BLaER1 (cell line): ENCODE data around the gene RS1.

ENCODE experiments used
- H3K27ac ChIP-seq: shearing (Covaris generic); formaldehyde crosslinking; 2 replicates; pipeline ENCODE4 v1.8.1; 2022
- H3K27me3 ChIP-seq: shearing (Covaris generic); formaldehyde crosslinking; 2 replicates; pipeline ENCODE4 v1.8.1; 2022
- H3K36me3 ChIP-seq: shearing (Covaris generic); formaldehyde crosslinking; 2 replicates; pipeline ENCODE4 v1.8.1; 2022
- H3K4me1 ChIP-seq: shearing (Covaris generic); formaldehyde crosslinking; 2 replicates; pipeline ENCODE4 v1.8.1; 2022
- H3K4me2 ChIP-seq: shearing (Covaris generic); formaldehyde crosslinking; 2 replicates; pipeline ENCODE4 v1.8.1; 2022
- H3K4me3 ChIP-seq: shearing (Covaris generic); formaldehyde crosslinking; 2 replicates; pipeline ENCODE4 v1.8.1; 2022
- H3K9ac ChIP-seq: shearing (Covaris generic); formaldehyde crosslinking; 2 replicates; pipeline ENCODE4 v1.8.1; 2022
- H3K9me3 ChIP-seq: shearing (Covaris generic); formaldehyde crosslinking; 2 replicates; pipeline ENCODE4 v1.8.1; 2022
- H4K20me1 ChIP-seq: shearing (Covaris generic); formaldehyde crosslinking; 2 replicates; pipeline ENCODE4 v1.8.1; 2022
- Cebpa-rat ChIP-seq: shearing (Covaris generic); IDR thresholded peaks from 2 replicates; pipeline ENCODE4 v1.8.1; 2022

The RS1 gene

DNA sequence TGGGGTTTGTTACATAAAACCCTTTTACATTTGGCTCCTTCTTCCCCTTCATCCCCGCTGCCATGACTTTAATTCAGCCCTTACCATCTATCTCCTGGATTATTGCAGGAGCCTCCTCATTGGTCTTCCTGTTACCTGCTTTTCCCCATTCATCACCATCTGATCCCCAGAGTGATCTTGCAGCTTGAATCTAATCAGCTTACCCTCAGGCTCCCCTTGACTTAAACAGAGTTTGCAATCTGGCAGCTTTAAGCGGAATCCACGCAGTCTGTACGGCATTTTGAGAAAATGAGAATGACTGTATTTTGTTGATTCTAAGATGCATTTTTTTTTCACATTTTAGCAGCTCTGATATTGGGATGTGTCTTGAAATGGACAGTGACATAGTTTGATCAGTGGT lies 20.6 kb upstream of the RS1 start:
- no peak overlapping the region for H3K4me2 ChIP-seq
- no peak overlapping the region for H3K4me3 ChIP-seq
- no peaks in the 10 kb centered on the region for H4K20me1 ChIP-seq
- peaks cover 70% of the 10 kb centered on the region for H3K27me3 ChIP-seq
- H3K36me3 ChIP-seq: no peaks in the 10 kb centered on the region
- no peaks in the 10 kb centered on the region for H3K4me1 ChIP-seq
- peaks cover 7% of the 10 kb centered on the region for H3K9me3 ChIP-seq
- no peak overlapping the region for H3K9ac ChIP-seq
- no peak for TF ChIP-seq Cebpa-rat
- H3K27ac ChIP-seq: no peak overlapping the region

GRCh38 chrX:18691431-18691830 lies 19.5 kb upstream of the RS1 start:
- TF ChIP-seq Cebpa-rat: no peak

DNA sequence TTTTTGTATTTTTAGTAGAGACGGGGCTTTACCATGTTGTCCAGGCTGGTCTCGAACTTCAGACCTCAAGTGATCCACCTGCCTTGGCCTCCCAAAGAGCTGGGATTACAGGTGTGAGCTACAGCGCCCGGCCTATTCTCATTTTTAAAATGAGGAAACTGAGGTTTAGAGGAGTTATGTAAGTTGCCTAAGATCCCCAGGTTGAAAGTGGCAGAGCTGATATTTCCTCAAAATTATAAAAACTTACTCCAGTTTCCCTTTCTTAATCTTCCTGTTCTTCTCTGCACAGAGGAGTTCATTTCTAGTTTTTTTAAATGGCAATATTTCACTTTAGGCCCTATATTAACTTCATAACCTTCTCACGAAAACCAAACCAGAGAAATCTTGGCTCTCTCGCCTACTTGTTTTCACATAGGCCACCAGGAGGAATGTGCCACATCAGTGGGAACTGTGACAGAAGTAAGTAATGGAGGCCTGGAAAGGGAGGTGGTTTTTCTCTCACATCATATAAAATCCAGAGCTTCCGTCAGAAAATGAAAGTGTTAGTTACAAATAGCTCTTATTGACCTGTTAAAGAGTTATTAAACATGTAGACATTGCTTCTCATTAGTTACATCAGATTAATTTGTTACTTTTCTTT lies 16.1 kb upstream of the RS1 start:
- H3K9ac ChIP-seq: no peak overlapping the region
- no peak for TF ChIP-seq Cebpa-rat

More at GRCh38 chrX:18691431-18691830, 19.5 kb upstream of the RS1 start:
- Histone ChIP-seq H3K4me2 (no peak overlapping the region), H4K20me1 (no peaks in the 10 kb centered on the region), H3K9me3 (peaks cover 7% of the 10 kb centered on the region), H3K4me1 (no peaks in the 10 kb centered on the region), H3K27me3 (peaks cover 67% of the 10 kb centered on the region), H3K27ac (no peak overlapping the region), H3K4me3 (no peak overlapping the region), H3K9ac (no peak overlapping the region), H3K36me3 (no peaks in the 10 kb centered on the region)

GRCh38 chrX:18682979-18683387 lies 11.1 kb upstream of the RS1 start:
- Histone ChIP-seq H4K20me1 (no peaks in the 10 kb centered on the region), H3K9ac (no peak overlapping the region), H3K4me3 (no peak overlapping the region), H3K27me3 (peaks cover 38% of the 10 kb centered on the region), H3K4me2 (no peak overlapping the region), H3K36me3 (no peaks in the 10 kb centered on the region), H3K4me1 (no peaks in the 10 kb centered on the region), H3K27ac (no peak overlapping the region), H3K9me3 (no peaks in the 10 kb centered on the region)
- no peak for TF ChIP-seq Cebpa-rat

More for the DNA sequence above, 16.1 kb upstream of the RS1 start:
- no peaks in the 10 kb centered on the region for H3K9me3 ChIP-seq
- no peaks in the 10 kb centered on the region for H4K20me1 ChIP-seq
- H3K4me3 ChIP-seq: no peak overlapping the region
- H3K4me1 ChIP-seq: no peaks in the 10 kb centered on the region
- H3K4me2 ChIP-seq: no peak overlapping the region
- peaks cover 51% of the 10 kb centered on the region for H3K27me3 ChIP-seq
- H3K27ac ChIP-seq: no peak overlapping the region
- no peaks in the 10 kb centered on the region for H3K36me3 ChIP-seq

DNA sequence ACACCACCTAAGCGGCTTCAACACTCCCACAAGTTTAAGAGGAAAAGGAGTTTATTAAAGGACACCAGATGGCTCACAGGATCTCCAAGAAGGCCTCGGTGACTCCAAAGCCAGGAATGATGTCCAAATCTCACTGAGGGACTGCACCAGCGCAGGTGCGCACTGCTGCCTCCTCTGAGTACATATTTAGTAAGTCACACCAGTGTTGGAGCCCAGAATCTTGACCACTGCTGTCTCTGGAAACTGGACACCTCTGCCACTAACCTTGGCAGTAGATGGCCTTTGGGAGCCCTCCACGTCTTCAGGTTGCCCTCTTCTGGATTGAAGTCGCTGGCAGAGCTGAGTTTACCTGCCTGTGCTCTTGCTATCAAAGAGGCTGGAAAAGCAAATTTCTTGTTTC lies 10.1 kb upstream of the RS1 start:
- H3K4me3 ChIP-seq: no peak overlapping the region
- H3K27me3 ChIP-seq: peaks cover 35% of the 10 kb centered on the region
- H3K9me3 ChIP-seq: no peaks in the 10 kb centered on the region
- H3K27ac ChIP-seq: no peak overlapping the region
- TF ChIP-seq Cebpa-rat: no peak
- H3K4me1 ChIP-seq: no peaks in the 10 kb centered on the region
- no peak overlapping the region for H3K4me2 ChIP-seq
- no peaks in the 10 kb centered on the region for H3K36me3 ChIP-seq
- H4K20me1 ChIP-seq: no peaks in the 10 kb centered on the region
- no peak overlapping the region for H3K9ac ChIP-seq

- no peak overlapping the region for H3K4me3 ChIP-seq
- no peak overlapping the region for H3K27ac ChIP-seq
- no peaks in the 10 kb centered on the region for H3K36me3 ChIP-seq
- no peaks in the 10 kb centered on the region for H3K9me3 ChIP-seq
- H3K4me1 ChIP-seq: no peaks in the 10 kb centered on the region
- H3K9ac ChIP-seq: no peak overlapping the region
- peaks cover 13% of the 10 kb centered on the region for H3K27me3 ChIP-seq
- no peak for TF ChIP-seq Cebpa-rat
- H3K4me2 ChIP-seq: no peak overlapping the region
- no peaks in the 10 kb centered on the region for H4K20me1 ChIP-seq
These were observed 5.4 kb upstream of the RS1 start for GRCh38 chrX:18677161-18677869.

DNA sequence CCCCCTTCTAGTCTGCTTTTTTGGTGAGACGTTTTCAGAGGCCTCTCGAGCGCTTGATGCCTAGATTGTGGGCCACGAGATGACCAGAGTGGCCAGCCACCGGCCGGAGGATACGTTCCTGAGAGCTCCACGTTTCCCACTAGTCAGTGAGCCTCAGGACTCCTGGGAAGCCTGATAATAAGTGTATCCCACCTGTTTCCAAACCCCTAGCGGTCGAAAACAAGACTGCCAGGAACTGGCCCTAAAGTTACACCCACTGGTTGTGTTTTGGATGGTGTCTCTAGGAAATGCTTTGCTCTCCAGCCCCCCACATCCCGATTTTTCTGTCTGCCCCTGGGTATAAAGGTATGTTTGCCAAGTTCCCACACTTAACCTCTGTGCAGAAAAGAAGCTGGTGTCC lies 4.6 kb upstream of the RS1 start:
- H3K27me3 ChIP-seq: peaks cover 13% of the 10 kb centered on the region
- no peak for TF ChIP-seq Cebpa-rat
- no peak overlapping the region for H3K27ac ChIP-seq
- H3K9ac ChIP-seq: no peak overlapping the region
- no peaks in the 10 kb centered on the region for H4K20me1 ChIP-seq
- no peaks in the 10 kb centered on the region for H3K4me1 ChIP-seq
- no peak overlapping the region for H3K4me2 ChIP-seq
- H3K9me3 ChIP-seq: no peaks in the 10 kb centered on the region
- no peaks in the 10 kb centered on the region for H3K36me3 ChIP-seq
- no peak overlapping the region for H3K4me3 ChIP-seq

- no peaks in the 10 kb centered on the region for H3K9me3 ChIP-seq
- no peak overlapping the region for H3K4me2 ChIP-seq
- no peaks in the 10 kb centered on the region for H3K4me1 ChIP-seq
- no peak for TF ChIP-seq Cebpa-rat
- H3K27ac ChIP-seq: no peak overlapping the region
- H3K36me3 ChIP-seq: no peaks in the 10 kb centered on the region
- no peak overlapping the region for H3K9ac ChIP-seq
- H3K27me3 ChIP-seq: peaks cover 14% of the 10 kb centered on the region
- no peaks in the 10 kb centered on the region for H4K20me1 ChIP-seq
- H3K4me3 ChIP-seq: no peak overlapping the region
These were observed 4.1 kb upstream of the RS1 start for GRCh38 chrX:18676050-18676449.

DNA sequence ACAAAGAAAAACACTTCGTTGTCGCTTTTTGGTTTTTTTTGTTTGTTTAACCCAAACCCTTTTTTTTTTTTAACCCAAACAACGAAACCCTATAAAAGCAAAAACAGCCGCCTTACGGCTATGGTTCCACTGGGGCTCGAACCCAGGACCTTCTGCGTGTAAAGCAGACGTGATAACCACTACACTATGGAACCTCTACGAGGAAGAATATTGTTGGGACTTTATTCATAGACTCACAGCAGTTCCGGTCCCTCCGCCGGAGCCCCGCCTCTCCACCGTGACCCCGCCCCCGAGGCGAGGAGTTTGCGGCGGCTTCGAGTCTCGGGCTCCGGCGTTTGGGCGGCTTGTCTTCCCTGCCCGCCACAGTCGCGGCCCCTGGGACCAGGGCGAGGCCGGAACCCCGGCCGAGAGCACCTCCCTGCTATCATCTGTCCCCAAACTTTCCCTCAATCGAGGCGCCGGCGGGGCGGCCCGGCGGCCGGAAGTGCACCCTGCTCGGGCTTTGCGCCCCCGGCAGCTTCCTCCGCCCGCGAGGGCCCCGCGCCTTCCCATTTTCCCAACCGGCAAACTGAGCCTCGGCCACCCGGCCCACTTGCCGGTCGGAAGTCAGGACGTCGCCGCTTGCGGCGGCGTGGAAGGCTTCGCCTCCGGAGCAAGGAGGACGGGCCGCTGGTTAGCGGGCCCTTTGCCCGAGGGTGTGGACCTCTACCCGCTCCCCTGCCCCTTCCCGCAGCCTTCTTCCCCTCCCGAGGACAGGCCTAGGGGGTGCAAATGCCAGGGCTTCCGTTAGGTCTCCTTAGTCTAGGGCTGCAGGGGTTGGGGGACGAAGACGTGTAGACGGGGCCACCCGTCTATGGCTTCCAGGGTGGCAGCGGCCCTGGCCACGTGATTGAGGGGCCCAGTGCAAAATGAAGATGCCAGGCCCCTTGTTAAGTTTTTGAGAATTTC lies 3.2 kb upstream of the RS1 start:
- peak overlapping the region; percentile 81 for H3K27ac ChIP-seq
- H4K20me1 ChIP-seq: no peaks in the 10 kb centered on the region
- peaks cover 23% of the 10 kb centered on the region for H3K27me3 ChIP-seq
- TF ChIP-seq Cebpa-rat: no peak
- H3K36me3 ChIP-seq: no peaks in the 10 kb centered on the region
- H3K9me3 ChIP-seq: no peaks in the 10 kb centered on the region
- H3K9ac ChIP-seq: peak overlapping the region; percentile 76
- peak overlapping the region; percentile 75 for H3K4me3 ChIP-seq
- peak overlapping the region; percentile 53 for H3K4me2 ChIP-seq
- no peaks in the 10 kb centered on the region for H3K4me1 ChIP-seq

DNA sequence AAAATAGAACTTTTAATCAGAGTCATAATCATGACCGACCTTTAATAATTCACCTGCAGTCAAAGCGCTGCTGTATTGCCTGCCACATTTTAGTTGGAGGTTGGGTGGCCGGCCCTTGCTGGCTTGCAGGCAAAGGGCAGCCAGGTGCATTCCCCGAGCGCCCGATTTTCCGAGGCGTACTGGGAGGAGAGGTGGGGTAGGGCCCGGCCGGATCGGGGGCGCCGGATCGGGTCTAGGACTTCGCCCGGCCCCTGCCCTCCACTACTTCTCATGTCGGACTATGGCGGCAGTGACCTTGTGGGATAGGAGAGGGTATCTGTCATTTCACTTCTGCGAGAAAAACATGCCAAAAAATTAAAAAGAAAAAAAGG lies 2.5 kb upstream of the RS1 start:
- H3K4me2 ChIP-seq: peak overlapping the region; percentile 38
- no peaks in the 10 kb centered on the region for H3K4me1 ChIP-seq
- H3K9ac ChIP-seq: peak overlapping the region; percentile 61; the same call in 1 of the 2 replicates
- H4K20me1 ChIP-seq: no peaks in the 10 kb centered on the region
- peak overlapping the region; percentile 75 for H3K4me3 ChIP-seq
- TF ChIP-seq Cebpa-rat: no peak
- H3K9me3 ChIP-seq: no peaks in the 10 kb centered on the region
- peaks cover 26% of the 10 kb centered on the region for H3K27me3 ChIP-seq
- no peaks in the 10 kb centered on the region for H3K36me3 ChIP-seq
- H3K27ac ChIP-seq: no peak overlapping the region
